ENCODE data around the gene ACSM2A. TPM values are rescaled to one million over a fixed set of nuclear protein-coding genes. Genes with fewer than 3 reads are reported as not detected.

The ACSM2A gene
- total RNA-seq, 1 donor, result not detected

Other genes with a start within 250 kb of the ACSM2A start
- gene GP2, start 124.0 kb upstream of the ACSM2A start, total RNA-seq, result not detected in 2 replicates
- gene UMOD, start 98.8 kb upstream of the ACSM2A start, total RNA-seq, result not detected in 2 replicates
- gene PDILT, start 46.8 kb upstream of the ACSM2A start, total RNA-seq, result not detected in 2 replicates
- gene ACSM5, start 42.0 kb upstream of the ACSM2A start, total RNA-seq, result 11.9 and 14.4 TPM in 2 replicates
- gene ACSM2B, start 124.8 kb downstream of the ACSM2A start, total RNA-seq, result not detected in 2 replicates
- gene ACSM1, start 246.2 kb downstream of the ACSM2A start, total RNA-seq, result not detected in 2 replicates

Data from osteoblast (primary cell).